ENCODE data around the gene ARHGAP42.

ARHGAP42 gene

DNA sequence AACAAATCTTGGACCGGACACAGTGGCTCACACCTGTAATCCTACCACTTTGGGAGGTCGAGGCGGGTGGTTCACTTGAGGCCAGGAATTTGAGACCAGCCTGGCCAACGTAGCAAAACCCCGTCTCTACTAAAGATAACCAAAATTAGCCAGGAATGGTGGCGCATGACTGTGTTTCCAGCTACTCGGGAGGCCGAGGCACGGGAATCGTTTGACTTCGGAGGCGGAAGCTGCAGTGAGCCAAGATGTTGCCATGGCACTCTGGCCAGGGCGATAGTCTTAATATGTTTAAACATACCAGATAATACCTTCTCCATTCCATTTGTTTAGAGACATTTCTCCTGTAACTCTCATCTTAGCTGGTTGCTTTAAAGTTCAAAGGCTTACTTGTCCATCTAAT, 218.6 kb downstream of the ARHGAP42 start:
- no peak for DNase-seq

DNA sequence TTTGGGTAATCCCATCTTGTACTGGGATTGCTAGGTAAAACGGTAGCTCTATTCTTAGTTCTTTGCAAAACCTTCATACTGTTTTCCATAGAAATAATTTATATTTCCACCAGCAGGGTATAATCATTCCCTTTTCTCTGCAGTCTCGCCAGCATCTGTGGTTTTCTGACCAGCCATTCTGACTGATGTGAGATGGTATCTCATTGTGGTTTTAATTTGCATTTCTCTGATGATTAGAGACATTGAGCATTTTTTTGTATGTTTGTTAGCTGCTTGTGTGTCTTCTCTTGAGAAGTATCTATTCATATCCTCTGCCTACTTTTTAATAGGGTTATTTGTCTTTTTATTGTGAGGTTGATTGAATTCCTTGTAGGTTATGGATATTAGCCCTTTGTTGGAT, 221.7 kb downstream of the ARHGAP42 start:
- no peak for DNase-seq

DNA sequence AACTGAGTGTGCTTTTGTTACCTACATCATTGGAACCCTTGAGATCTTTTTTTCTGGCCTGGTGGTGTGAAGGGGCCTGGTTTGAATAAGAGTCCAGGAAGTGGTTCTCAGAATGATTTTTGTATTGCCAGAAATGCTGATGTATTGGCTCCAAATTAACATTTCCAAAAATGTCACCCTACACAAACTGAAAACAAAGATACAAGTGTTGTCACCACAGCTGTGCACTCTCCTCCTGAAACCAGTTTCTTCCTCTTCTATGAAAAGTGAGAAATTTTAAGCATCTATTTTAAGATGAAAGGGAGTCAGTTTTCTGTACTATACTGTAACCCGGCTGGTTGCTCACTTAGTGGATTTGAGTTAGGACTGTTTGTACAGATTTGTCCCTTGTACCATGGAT, 223.7 kb downstream of the ARHGAP42 start:
- no peak for DNase-seq

- DNase-seq = no peak
Observed at GRCh38 chr11:100914415-100915110, 227.5 kb downstream of the ARHGAP42 start.

DNA sequence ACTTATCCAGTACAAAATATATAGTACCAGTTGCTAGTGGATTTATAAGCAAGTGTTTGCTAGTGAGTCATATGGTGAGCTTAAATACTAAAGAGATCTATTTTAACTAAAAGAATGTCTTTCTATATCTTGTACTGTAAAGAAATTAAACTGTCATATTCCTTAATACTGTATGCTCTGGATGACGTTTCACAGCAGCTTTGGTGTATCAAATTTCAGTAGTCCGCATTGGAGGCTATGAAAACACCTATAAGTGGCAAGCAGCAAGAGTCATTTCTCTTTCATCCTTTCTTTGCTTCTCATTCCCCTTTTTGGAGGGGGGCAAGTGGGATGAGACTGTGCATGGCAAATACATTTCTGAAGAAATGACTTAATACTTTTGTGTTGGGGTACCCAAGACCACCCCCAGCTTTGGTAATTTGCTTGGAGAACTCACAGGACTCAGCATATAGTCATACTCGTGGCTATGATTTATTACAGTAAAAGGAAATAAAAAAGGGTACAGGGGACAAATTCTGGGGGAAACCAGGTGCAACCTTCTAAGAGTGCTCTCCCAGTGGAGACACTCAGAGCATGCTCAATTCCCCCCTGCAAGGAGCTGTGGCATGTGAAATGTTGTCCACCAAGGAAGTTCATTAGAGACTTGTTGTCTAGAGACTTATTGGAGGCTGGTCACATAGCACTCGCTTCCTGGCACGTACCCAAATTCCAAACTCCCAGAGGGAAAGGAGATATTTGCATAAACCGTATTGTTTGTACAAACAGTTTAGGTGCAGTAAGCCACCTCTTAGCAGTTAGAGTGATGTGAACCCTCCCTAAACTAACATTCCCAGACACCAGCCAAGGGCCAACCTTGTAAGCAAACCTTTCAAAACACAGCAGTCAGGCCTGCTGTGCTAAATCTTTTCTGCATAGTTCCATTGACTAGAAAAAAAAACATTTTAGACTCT, 231.7 kb downstream of the ARHGAP42 start:
- DNase-seq = peak in 8 of 58 donors; percentile 1 to 18 (median 6)

DNA sequence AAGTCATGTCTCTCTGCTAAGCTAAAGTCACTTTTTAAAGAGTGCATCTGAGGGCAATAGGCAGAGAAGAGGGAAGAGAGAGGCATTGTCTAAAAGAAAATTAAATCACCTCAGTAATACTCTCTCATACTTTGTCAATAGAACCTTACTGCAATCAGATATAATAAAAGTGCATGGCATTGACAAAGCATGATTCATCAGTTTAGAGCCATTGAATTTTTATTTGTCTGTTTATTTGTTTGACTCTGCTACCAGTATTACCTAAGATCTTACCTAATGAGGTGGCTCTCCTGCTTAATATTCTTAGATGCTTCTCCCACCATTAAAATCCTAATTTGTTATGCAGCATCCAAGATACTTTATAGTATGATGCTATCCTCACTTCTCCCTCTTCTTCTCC, 233.5 kb downstream of the ARHGAP42 start:
- no peak for DNase-seq

GRCh38 chr11:100922121-100922520, 235.0 kb downstream of the ARHGAP42 start:
- DNase-seq = no peak

GRCh38 chr11:100923555-100923954, 236.5 kb downstream of the ARHGAP42 start:
- DNase-seq = no peak

DNA sequence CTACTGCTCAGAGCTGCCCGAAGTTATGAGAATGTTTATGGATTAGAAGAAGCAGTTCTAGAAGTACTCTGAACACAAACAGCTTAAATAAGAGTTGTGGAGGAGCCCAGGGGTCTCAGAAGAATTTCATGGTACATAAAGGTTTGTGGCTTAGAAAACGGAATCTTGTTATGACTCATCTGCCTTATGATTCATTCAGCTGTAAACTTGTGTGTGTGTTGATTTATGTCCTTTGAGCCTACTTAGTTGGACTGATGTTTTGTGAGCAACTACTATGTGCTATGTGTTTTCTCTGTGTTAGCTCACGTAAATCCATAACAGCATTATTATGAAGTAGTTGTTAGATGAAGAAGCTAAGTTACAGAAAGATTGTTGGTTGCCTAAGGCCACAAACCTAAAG, 238.8 kb downstream of the ARHGAP42 start:
- DNase-seq = no peak

DNA sequence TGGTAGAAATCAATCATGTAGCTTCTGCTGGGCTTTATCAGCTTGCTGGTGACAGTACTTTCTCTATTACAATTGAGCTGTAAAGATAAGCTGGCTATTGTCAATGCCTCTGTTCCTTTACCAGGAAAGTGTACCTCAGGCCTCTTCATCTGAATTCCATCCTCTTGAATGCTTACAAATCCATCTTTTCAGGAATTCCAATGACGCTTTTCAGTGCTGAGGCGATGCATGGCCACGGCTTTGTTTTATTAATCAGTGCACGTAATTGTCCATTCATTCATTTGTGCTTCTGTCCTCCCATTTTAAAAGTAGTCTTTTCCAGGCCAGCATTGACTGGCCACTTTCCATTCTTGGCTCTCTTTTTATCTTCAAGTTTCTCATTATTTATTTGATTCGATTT, 240.5 kb downstream of the ARHGAP42 start:
- no peak for DNase-seq

DNA sequence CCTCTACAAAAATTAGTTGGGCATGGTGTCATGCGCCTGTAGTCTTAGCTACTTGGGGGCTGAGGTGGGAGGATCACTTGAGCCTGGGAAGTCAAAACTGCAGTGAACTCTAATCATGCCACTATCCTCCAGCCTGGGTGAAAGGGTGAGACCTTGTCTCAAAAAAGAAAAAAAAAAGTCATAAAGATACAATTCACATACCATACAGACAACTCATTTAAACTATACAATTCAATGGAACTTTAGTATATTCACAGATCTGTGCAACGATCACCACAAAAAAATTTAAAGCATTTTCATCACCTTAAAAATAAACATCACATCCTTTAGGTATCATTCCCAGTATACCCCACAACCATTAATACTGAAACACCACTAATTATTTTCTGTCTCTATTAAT, 241.3 kb downstream of the ARHGAP42 start:
- DNase-seq = no peak

DNA sequence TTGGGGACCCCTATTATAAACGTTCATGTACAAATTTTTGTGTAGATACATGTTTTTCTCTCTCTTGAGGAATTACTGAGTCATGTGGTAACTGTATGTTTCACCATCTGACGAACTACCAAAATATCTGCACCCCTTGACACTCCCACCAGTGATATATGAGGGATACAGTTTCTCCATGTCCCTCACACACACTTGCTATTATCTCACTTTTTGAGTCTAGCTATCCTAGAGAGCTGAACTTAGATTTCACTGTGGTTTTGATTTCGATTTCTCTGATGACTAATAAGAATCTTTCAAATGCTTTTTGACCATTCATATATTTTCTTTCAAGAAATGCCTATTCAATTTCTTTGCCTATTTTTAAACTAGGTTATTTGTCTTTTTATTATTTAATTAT, 242.3 kb downstream of the ARHGAP42 start:
- DNase-seq = no peak

DNA sequence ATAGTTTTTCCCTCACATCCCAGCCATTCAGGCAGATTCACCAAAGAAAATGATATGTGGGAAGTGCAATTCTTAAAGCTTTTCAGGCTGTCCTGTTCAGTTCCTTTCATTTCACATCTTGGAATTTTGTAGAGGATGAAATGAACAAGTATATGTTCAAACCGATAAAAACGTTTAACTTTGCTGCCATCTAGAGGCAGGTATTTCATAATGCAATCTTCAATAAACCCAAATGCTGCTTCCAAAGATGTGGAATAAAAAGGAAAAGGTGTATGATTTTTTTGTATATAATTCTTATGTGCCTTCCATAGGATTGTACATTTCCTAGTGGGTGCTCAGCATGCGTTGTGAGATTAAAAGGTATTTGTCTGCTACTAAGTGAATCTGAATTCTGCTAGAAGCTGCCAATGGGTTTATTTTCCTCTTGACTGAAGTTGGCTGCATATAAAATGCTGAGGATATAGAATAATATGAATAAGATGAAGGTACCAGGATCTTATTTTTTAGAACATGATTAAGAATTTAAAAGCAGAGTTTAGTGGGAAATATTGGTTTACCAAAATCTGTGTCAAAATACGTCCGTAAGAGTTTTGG, 243.2 kb downstream of the ARHGAP42 start:
- DNase-seq = peak in 2 of 58 donors; percentile 41 to 46

DNA sequence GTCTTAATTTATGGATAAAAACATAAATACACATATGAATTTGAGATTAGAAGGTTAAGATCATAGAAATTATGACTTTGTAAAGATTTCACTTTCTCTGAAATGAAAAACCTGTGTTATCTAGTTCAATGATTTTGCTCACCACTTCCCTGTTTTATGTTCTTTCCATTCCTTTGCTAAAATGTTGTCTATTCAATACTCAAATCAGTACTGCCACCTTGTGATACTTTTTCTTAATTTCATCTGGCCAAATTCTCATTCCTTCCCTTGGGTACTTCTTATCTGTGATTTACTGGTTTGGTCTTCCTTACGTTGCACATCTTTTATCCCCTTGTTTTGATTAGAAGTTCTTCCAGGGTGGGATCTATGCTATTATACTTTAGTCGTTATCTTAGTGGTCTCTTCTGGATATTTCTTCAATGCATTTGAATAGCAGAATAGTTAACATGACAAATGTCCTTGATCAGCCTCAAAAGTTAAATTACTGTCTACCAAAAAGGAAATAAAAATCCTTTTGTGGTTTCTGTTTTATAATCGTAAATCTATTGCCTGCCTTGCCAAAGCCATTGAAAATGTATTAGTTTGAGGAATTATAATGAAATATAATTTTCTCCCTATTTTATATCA, 245.5 kb downstream of the ARHGAP42 start:
- no peak for DNase-seq

GRCh38 chr11:100936781-100937180, 249.7 kb downstream of the ARHGAP42 start:
- DNase-seq = no peak

DNA sequence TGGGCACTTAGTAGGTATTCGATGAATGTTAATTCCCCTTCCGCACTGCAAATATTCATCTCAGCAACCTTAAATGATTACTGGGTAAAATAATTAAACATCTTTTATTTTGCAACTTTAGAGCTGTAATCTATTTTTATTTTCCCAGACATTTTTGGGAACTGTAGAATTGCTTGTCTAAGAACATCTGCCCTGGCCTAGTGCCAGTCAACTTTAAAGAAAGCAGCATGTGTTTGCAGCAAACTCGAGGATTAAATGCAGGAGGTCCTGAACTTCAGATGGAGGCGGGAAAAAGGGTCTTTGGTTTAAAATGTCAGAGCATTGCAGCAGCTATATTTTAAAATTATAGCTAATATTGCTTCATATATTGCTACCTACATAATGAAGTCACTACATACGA, 252.5 kb downstream of the ARHGAP42 start:
- no peak for DNase-seq

DNA sequence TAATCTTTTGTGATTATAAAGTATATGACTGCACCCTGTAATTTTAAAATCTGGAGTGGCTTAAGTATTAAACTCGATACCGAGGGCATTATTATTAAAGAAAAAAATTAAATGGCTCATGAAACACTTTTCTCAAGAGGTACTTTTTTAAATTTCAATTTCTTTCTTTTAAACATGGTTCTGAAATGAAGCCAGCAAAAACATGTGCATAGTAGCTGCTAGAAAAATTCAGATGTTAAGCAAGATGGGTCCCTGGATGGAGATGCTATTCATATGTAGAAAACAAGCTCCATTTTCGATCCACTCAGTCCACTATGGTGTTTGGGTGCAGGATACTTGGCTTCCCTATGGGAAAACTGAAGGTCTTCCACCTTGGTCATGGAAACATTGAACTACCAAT, 253.0 kb downstream of the ARHGAP42 start:
- no peak for DNase-seq

DNA sequence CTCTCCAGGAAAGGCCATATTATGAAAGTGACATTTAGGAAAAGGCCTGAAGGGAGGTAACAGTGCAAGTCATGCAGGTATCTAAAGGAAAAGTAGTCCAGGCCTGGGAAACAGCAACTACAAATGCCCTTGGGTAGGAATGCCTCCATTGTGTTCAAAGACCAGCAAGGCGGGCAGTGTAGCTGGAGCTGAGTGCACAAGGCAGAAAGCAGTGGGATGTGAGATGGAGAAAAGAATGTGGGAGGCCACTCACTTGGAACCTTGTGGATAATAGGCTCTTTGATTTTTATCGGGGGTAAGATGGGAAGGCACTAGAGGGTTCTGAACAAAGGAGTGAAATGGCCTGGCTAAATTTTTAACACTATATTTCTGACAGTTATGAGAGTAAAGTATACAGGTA, 253.9 kb downstream of the ARHGAP42 start:
- no peak for DNase-seq

GRCh38 chr11:100942016-100942415, 254.9 kb downstream of the ARHGAP42 start:
- DNase-seq = no peak

- no peak for DNase-seq
Observed at GRCh38 chr11:100948936-100949335, 261.8 kb downstream of the ARHGAP42 start.

DNA sequence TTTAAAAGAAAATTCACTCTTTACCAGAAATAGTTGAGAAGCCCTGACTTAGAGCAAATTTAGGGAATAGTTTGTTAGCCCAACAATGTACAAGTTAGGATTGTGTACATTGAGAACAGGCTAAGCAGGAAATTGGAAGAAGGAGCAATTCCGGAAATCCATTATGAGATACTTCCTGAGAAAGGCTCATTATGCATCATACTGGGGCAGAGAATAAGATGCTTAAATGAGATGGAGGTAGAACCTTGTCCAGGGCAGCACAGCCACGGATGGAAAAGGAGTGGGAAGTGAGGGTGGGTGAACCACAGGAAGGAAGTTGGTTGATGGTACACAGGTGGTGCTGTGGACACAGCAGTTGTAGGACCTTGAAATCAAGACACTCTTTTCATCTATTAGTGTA, 262.4 kb downstream of the ARHGAP42 start:
- DNase-seq = no peak

DNA sequence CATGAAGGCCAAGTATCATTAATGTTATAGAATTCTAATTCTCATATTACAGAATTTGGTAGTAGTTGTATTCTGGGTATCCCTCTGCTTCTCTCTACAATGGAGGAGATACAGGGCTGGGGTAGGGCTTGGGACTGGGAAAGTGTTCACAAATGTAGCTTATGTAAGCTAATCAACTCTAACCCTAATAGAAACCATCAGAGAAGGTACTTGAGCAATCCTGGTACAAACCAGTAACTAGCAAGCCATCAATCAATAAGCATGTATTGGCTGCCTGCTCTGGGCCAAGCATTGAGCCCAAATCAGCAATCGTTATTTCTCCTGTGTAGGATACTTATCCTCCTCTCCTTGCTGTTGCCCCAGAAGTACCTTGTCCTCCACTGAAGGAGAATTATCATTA, 268.2 kb downstream of the ARHGAP42 start:
- no peak for DNase-seq

Data from anterior cingulate cortex (tissue), 58 donors.